MCF 10A (cell line): ENCODE results near the gene MPZL3. TPM values are rescaled to one million over a fixed set of nuclear protein-coding genes. Genes with fewer than 3 reads are reported as not detected.
A peak's percentile ranks its signal among the peaks of the same experiment; 100 is the strongest.

Experiments used
- BruUV-seq: library from RNA; stranded (reverse); fragments of 400-500 nt; replicated peaks from 2 replicates; lab custom pipeline; 2021; lab: Mats Ljungman, UMichigan
- CTCF ChIA-PET: fragments of 300-600 bp; sonication (Branson Sonifier 250); formaldehyde crosslinking; extraction: SDS; loops from one replicate; lab custom pipeline; 2021; ENCODE audit warnings: antibody characterized with exemption, inconsistent platforms; lab: Yijun Ruan, JAX
- POLR2A ChIA-PET: fragments of 300-600, 350-650 bp; sonication (Branson Sonifier 250); formaldehyde crosslinking; extraction: SDS; loops from one replicate; lab custom pipeline; 2020; ENCODE audit warnings: antibody characterized with exemption, inconsistent platforms; lab: Yijun Ruan, JAX
- DNase-seq: peaks from one replicate; pipeline ENCODE4 v3.0.0-alpha.2; 2018; ENCODE audit not compliant: unreplicated experiment
- H3K27ac Mint-ChIP-seq: one replicate; pipeline ENCODE4 v1.8.0; 2022; ENCODE audit warnings: mild to moderate bottlenecking, low read depth, mixed read lengths; ENCODE audit not compliant: unreplicated experiment
- H3K27me3 Mint-ChIP-seq: one replicate; pipeline ENCODE4 v1.8.0; 2022; ENCODE audit warnings: mixed read lengths; ENCODE audit not compliant: insufficient read depth, unreplicated experiment
- H3K36me3 Mint-ChIP-seq: one replicate; pipeline ENCODE4 v1.8.0; 2022; ENCODE audit warnings: mild to moderate bottlenecking, moderate library complexity, mixed read lengths; ENCODE audit not compliant: insufficient read depth, unreplicated experiment
- H3K4me1 Mint-ChIP-seq: one replicate; pipeline ENCODE4 v1.8.0; 2022; ENCODE audit warnings: mixed read lengths; ENCODE audit not compliant: insufficient read depth, unreplicated experiment
- H3K4me3 Mint-ChIP-seq: one replicate; pipeline ENCODE4 v1.8.0; 2022; ENCODE audit warnings: mild to moderate bottlenecking, moderate library complexity, mixed read lengths; ENCODE audit not compliant: unreplicated experiment
- H3K9me3 Mint-ChIP-seq: one replicate; pipeline ENCODE4 v1.8.0; 2022; ENCODE audit warnings: mixed read lengths; ENCODE audit not compliant: unreplicated experiment
- CTCF ChIP-seq: fragments of 200-600 bp; IDR thresholded peaks from one replicate; pipeline ENCODE4 v1.8.0; 2022; ENCODE audit warnings: antibody characterized with exemption, mild to moderate bottlenecking; ENCODE audit not compliant: unreplicated experiment
- intact Hi-C: fragments of 100-400 bp; cut with micrococcal nuclease; formaldehyde crosslinking; loops from 2 replicates; pipeline ENCODE4 v1.14.1; 2022
- total RNA-seq: library from RNA; stranded (reverse); gene quantifications from 2 replicates; pipeline ENCODE4 v1.2.3, GENCODE V29; 2022

MPZL3 gene
- total RNA-seq, 1 experiment from 2014 or later: 11.9 TPM

DNA sequence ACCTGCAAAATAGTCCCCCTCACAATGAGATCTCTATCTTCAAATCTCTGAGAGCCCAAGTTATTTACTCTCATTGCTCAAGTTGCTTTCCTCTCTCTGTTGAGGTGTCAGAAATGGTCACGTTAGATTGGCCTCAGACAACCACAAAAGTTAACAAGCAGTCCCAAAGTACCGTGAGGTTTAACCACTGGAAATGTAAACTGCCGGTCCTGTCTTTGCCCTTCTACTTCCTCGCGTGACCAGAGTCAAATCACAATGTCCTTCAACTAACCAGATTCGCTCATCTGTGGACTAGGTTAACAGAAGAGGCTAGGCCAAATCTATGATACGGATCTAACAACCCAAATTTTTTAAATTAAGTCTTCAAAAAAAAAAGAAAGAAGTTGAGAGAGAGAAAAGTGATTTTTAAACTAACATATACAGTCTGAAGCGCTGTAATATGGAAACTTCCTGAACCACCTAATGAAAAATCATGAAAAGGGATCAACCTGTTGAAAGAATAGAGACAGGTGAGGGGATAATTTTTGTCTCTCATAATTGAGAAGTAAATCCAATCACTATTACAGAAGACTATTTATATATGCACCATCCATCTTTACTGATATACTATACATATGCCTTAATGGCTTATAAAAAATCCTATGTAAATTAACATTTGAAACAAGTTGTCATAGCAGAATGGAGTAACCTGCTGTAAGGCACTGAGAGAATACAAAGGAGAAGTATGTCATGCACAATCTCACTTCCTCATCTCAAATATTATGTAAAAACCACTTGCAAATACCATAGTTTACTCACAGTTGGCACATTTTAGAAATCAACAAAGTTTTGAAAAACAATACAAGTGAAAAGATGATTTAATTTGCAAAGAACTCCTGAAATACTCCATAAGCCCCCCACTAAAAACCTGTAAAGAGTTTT, 24.0 kb downstream of the MPZL3 start:
- H3K9me3 Mint-ChIP-seq: no peaks in the 10 kb centered on the region
- DNase-seq: no peak
- intact Hi-C loops: no loop called here
- no peaks in the 10 kb centered on the region for H3K27me3 Mint-ChIP-seq
- H3K4me1 Mint-ChIP-seq: no peaks in the 10 kb centered on the region
- peaks cover 15% of the 10 kb centered on the region for H3K36me3 Mint-ChIP-seq
- TF ChIP-seq CTCF: no peak
- ChIA-PET POLR2A (no interaction called here), CTCF (no interaction called here)
- H3K27ac Mint-ChIP-seq: no peak overlapping the region
- H3K4me3 Mint-ChIP-seq: no peak overlapping the region
- BruUV-seq: no TSS peak

GRCh38 chr11:118226781-118227180, 25.4 kb downstream of the MPZL3 start:
- Mint-ChIP-seq H3K4me3 (no peak overlapping the region), H3K27ac (no peak overlapping the region), H3K27me3 (no peaks in the 10 kb centered on the region), H3K9me3 (no peaks in the 10 kb centered on the region), H3K4me1 (no peaks in the 10 kb centered on the region), H3K36me3 (peaks cover 20% of the 10 kb centered on the region)
- TF ChIP-seq CTCF: no peak
- POLR2A ChIA-PET: interaction anchor here (0.6 kb wide), 1 partner anchor 357 kb away, joined by 3 read pairs; no protein-coding TSS in a partner anchor
- BruUV-seq: no TSS peak
- CTCF ChIA-PET: interaction anchor here (1.0 to 1.6 kb wide), 3 partner anchors 15 to 69 kb away, joined by 3 to 7 read pairs (median 3); no protein-coding TSS in a partner anchor
- DNase-seq: no peak
- intact Hi-C loops: no loop called here

DNA sequence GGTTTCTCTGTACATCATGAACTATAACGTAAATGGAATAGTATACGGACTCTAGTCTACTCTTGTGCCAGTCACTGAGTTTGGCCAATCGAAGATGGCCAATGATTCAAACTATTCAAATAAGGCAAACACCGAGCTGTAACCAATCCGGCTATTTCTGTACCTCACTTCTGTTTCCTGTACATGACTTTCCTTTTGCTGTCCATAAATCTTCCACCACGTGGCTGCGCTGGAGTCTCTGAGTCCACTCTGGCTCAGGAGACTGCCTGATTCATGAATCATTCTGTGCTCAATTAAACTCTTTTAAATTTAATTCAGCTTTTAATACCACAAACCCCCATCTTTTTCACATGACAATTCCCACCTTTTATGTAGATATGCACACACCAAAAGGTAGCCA, 25.9 kb downstream of the MPZL3 start:
- Mint-ChIP-seq H3K27me3 (no peaks in the 10 kb centered on the region), H3K4me3 (no peak overlapping the region), H3K4me1 (no peaks in the 10 kb centered on the region), H3K27ac (no peak overlapping the region), H3K36me3 (peaks cover 20% of the 10 kb centered on the region), H3K9me3 (no peaks in the 10 kb centered on the region)
- ChIA-PET POLR2A (no interaction called here), CTCF (interaction anchor here (1.1 to 1.6 kb wide), 3 partner anchors 16 to 69 kb away, joined by 3 to 7 read pairs (median 3); no protein-coding TSS in a partner anchor)
- no peak for TF ChIP-seq CTCF
- intact Hi-C loops: no loop called here
- DNase-seq: no peak
- no TSS peak for BruUV-seq

DNA sequence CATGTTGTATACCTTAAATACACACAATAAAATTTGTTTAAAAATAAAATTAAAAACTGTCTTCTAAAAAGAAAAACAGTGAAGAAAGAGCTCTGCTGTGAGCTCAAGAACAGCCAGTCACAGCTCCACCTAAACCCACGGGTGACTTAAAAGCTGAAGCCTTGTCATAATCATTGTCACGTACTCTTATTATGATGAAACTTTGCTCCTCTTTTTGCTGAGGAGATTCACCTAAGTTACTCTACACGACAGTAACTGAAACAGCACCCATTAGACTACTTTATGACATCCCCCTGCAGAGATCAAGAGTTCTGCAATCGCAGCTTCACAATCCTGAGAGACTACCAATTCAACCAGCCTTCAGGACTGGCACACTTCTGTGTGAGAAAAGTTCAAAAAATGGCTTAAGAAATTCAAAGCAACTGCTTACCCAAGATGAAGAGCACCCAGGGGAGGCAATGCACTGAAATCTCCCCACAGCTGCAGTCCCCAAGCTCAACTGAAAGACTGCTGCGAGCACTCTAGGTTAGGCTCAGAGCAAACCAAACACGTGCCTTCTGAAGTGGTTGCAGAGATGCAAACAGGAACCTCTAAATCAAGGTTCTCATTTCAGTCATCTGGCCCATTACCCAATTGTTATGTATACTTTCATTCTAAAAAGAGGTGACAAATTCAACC, 27.5 kb downstream of the MPZL3 start, which contains the start of gene JAML:
Gene JAML (minus strand): TSS at position 501 of the 678 bp plus-strand sequence. CDS start 10,145 bp downstream, outside the sequence.
- no peak for TF ChIP-seq CTCF
- ChIA-PET CTCF (interaction anchor here (0.6 to 0.9 kb wide), 2 partner anchors 26 to 203 kb away, joined by 3 read pairs; no protein-coding TSS in a partner anchor), POLR2A (interaction anchor here (1.0 kb wide), 1 partner anchor 8 kb away, joined by 3 read pairs; no protein-coding TSS in a partner anchor)
- Mint-ChIP-seq H3K27ac (no peak within 1 kb of the TSS), H3K4me1 (no peaks in the 10 kb centered on the region), H3K36me3 (peaks cover 20% of the 10 kb centered on the region), H3K9me3 (no peaks in the 10 kb centered on the region), H3K4me3 (no peak within 1 kb of the TSS), H3K27me3 (peaks cover 9% of the 10 kb centered on the region)
- BruUV-seq: TSS peak; percentile 8
- intact Hi-C loops: no loop called here
- no peak for DNase-seq
